ENCODE results near the gene ODAD3. TPM values are rescaled to one million over a fixed set of nuclear protein-coding genes. Genes with fewer than 3 reads are reported as not detected.

ODAD3 gene
- total and polyA plus RNA-seq, 2 experiments from 2014 or later = 0.44 to 0.54 TPM

DNA sequence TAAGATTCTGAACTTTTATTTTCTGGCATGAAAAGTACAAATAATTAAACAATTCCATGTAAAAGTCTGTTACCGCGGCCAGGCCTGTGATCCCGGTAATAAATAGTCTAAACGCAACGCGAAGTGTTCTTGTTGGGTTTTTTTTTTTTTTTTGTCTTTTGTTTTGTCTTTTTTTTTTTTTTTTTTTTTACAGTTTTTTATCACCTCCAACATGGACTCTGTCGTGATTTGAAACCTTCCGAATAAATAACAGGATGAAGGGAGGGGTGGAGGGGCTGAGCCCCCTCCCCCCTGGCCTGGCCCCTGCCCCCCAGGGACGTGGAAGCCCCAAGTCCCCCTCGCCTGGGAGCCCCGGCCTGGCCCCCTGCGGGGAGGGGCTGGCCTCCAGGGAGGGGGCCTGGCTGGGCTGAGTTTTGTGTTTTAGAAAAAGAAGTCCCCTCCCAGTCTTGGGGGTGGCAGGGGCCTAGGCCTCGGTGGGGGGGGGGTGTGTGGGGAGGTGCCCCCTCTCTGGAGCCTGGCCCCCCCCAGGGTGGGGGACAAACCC lies 16.5 kb upstream of the ODAD3 start:
- Histone ChIP-seq H3K79me2 (ENCODE audit: insufficient read depth) (no peaks in the 10 kb centered on the region), H3K27ac (no peak overlapping the region), H3F3A (ENCODE audit: insufficient read depth) (no peaks in the 10 kb centered on the region), H3K27me3 (replicated peaks; ENCODE audit: insufficient read depth) (no peaks in the 10 kb centered on the region), H3K4me3 (no peak overlapping the region), H3K36me3 (ENCODE audit: low read depth) (peaks cover 7% of the 10 kb centered on the region; the same call in 1 of the 2 replicates), H4K20me1 (ENCODE audit: insufficient read depth) (no peaks in the 10 kb centered on the region), H3K4me2 (ENCODE audit: unreplicated experiment) (no peak overlapping the region), H3K4me1 (ENCODE audit: insufficient read depth) (no peaks in the 10 kb centered on the region), H3K9me2 (ENCODE audit: insufficient read depth) (no peaks in the 10 kb centered on the region), H3K9me3 (ENCODE audit: low read depth) (no peaks in the 10 kb centered on the region), H3K9ac (no peak overlapping the region), H2AFZ (no peak overlapping the region)
- WGBS, 2 experiments (ENCODE audit: low coverage in 1 of 2, low lambda C conversion rate in 2 of 2, missing lambda C conversion rate in 2 of 2) = 17 to 18% methylated on average over 9 to 13 of the region's 13 CpGs
- in situ Hi-C loops (cut with MboI) = loop anchor here (25.0 kb wide), 1 partner anchor 164 kb away; the partner anchor contains the start of gene TSPAN16
- TF ChIP-seq EZH2 (IDR thresholded peaks at IDR 0.05; ENCODE audit: insufficient read depth, poor library complexity, severe bottlenecking) = no peak
- TF ChIP-seq EZH2phosphoT487 (IDR thresholded peaks at IDR 0.05; ENCODE audit: insufficient read depth, low read depth) = no peak
- DNase-seq = no peak

DNA sequence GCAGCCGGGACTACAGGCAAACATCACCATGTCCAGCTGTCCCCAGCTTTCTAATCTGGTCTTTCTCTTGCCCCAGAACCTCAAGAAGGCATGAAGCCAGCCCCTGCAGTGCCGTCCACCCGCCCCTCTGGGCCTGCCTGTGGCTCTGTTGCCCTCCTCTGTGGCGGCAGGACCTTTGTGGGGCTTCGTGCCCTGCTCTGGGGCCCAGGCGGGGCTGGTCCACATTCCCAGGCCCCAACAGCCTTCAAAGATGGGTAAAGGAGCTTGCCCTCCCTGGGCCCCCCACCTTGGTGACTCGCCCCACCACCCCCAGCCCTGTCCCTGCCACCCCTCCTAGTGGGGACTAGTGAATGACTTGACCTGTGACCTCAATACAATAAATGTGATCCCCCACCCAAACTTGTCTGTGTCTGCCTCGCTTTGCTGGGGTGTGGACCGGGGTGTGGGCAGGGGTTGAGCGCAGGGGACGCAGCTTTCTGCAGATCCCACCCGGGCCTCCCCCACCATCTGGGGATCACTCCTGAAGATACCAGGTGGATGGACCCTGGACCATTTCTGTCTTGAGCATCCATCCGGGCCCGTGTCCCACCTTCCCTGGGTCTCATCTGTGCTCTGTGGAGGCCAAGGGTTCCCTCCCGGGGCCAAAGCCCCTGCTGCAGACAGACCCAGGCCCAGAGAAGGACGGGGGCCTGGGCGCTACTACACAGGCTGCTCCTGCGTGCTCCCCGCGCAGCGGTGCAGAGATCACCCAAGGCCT lies 15.8 kb upstream of the ODAD3 start:
- WGBS, 2 experiments (ENCODE audit: low coverage in 1 of 2, low lambda C conversion rate in 2 of 2, missing lambda C conversion rate in 2 of 2) = 84 to 86% methylated on average over 20 to 21 of the region's 21 CpGs
- no peak for DNase-seq
- TF ChIP-seq EZH2phosphoT487 (IDR thresholded peaks at IDR 0.05; ENCODE audit: insufficient read depth, low read depth) = no peak
- no peak for TF ChIP-seq EZH2 (IDR thresholded peaks at IDR 0.05; ENCODE audit: insufficient read depth, poor library complexity, severe bottlenecking)
- Histone ChIP-seq H2AFZ (no peak overlapping the region), H3K27ac (no peak overlapping the region), H3K9me2 (ENCODE audit: insufficient read depth) (no peaks in the 10 kb centered on the region), H3F3A (ENCODE audit: insufficient read depth) (no peaks in the 10 kb centered on the region), H3K4me2 (ENCODE audit: unreplicated experiment) (no peak overlapping the region), H4K20me1 (ENCODE audit: insufficient read depth) (no peaks in the 10 kb centered on the region), H3K36me3 (ENCODE audit: low read depth) (peaks cover 7% of the 10 kb centered on the region; the same call in 1 of the 2 replicates), H3K9ac (no peak overlapping the region), H3K27me3 (replicated peaks; ENCODE audit: insufficient read depth) (no peaks in the 10 kb centered on the region), H3K79me2 (ENCODE audit: insufficient read depth) (no peaks in the 10 kb centered on the region), H3K9me3 (ENCODE audit: low read depth) (no peaks in the 10 kb centered on the region), H3K4me1 (ENCODE audit: insufficient read depth) (no peaks in the 10 kb centered on the region), H3K4me3 (no peak overlapping the region)
- in situ Hi-C loops (cut with MboI) = loop anchor here (25.0 kb wide), 1 partner anchor 163 kb away; the partner anchor contains the start of gene TSPAN16

DNA sequence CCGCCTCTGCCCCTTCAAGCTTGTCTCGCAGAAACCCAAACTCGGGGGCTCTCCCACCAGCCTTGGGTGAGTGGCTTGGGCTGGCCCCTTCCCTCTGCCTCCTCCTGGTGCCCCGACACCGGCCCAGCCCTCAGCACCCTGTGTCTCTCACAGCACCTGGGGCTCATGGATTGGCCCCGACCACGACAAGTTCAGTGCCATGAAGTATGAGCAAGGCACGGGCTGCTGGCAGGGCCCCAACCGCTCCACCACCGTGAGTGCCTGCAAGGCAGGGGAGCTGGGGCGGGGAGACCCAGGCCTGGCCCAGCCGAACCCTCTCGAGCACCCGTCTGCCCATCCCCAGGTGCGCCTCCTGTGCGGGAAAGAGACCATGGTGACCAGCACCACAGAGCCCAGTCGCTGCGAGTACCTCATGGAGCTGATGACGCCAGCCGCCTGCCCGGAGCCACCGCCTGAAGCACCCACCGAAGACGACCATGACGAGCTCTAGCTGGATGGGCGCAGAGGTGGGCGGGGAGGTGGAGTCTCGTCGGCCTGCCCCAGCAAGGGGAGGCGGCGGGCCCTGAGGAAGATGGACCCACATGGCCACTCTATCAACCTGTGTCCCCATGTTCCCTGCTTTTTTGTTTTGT lies 14.1 kb upstream of the ODAD3 start:
- no peak overlapping the region for H3K4me3 ChIP-seq
- in situ Hi-C loops (cut with MboI) = no loop called here
- TF ChIP-seq EZH2phosphoT487 (IDR thresholded peaks at IDR 0.05; ENCODE audit: insufficient read depth, low read depth) = no peak
- TF ChIP-seq EZH2 (IDR thresholded peaks at IDR 0.05; ENCODE audit: insufficient read depth, poor library complexity, severe bottlenecking) = no peak
- no peaks in the 10 kb centered on the region for H4K20me1 ChIP-seq (ENCODE audit: insufficient read depth)
- peaks cover 7% of the 10 kb centered on the region; the same call in 1 of the 2 replicates for H3K36me3 ChIP-seq (ENCODE audit: low read depth)
- no peaks in the 10 kb centered on the region for H3F3A ChIP-seq (ENCODE audit: insufficient read depth)
- no peaks in the 10 kb centered on the region for H3K9me2 ChIP-seq (ENCODE audit: insufficient read depth)
- H3K27ac ChIP-seq = no peak overlapping the region
- H3K4me1 ChIP-seq (ENCODE audit: insufficient read depth) = no peaks in the 10 kb centered on the region
- no peak overlapping the region for H3K9ac ChIP-seq
- no peak for DNase-seq
- H3K79me2 ChIP-seq (ENCODE audit: insufficient read depth) = no peaks in the 10 kb centered on the region
- H3K27me3 ChIP-seq (replicated peaks; ENCODE audit: insufficient read depth) = no peaks in the 10 kb centered on the region
- 95 to 96% methylated on average over 28 to 31 of the region's 31 CpGs for WGBS, 2 experiments (ENCODE audit: low coverage in 1 of 2, low lambda C conversion rate in 2 of 2, missing lambda C conversion rate in 2 of 2)
- no peaks in the 10 kb centered on the region for H3K9me3 ChIP-seq (ENCODE audit: low read depth)
- no peak overlapping the region for H2AFZ ChIP-seq
- H3K4me2 ChIP-seq (ENCODE audit: unreplicated experiment) = no peak overlapping the region

DNA sequence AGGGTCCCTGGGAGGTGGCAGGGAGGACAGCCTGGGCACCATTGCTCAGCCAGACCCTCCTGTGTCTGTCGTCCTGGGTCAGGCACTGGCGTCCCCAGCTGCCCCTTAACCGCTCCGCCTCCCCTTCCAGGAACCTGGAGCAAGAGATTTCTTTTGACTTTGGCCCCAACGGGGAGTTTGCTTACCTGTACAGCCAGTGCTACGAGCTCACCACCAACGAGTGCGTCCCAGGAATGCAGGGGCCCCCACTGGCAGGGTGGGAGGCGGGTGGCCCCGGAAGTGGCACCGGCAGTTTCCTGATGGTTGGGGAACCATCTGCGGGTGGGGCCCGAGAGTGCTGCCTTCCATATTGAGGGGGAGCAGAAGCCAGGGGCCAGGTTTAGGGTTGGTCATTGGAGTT lies 13.5 kb upstream of the ODAD3 start:
- Histone ChIP-seq H3K9me2 (ENCODE audit: insufficient read depth) (no peaks in the 10 kb centered on the region), H3F3A (ENCODE audit: insufficient read depth) (no peaks in the 10 kb centered on the region), H3K4me1 (ENCODE audit: insufficient read depth) (no peaks in the 10 kb centered on the region), H4K20me1 (ENCODE audit: insufficient read depth) (no peaks in the 10 kb centered on the region), H3K36me3 (ENCODE audit: low read depth) (peaks cover 7% of the 10 kb centered on the region; the same call in 1 of the 2 replicates), H3K79me2 (ENCODE audit: insufficient read depth) (no peaks in the 10 kb centered on the region), H3K9me3 (ENCODE audit: low read depth) (no peaks in the 10 kb centered on the region), H3K4me2 (ENCODE audit: unreplicated experiment) (no peak overlapping the region), H3K27me3 (replicated peaks; ENCODE audit: insufficient read depth) (no peaks in the 10 kb centered on the region), H3K9ac (no peak overlapping the region), H3K4me3 (no peak overlapping the region), H2AFZ (no peak overlapping the region), H3K27ac (no peak overlapping the region)
- TF ChIP-seq EZH2phosphoT487 (IDR thresholded peaks at IDR 0.05; ENCODE audit: insufficient read depth, low read depth) = no peak
- no peak for TF ChIP-seq EZH2 (IDR thresholded peaks at IDR 0.05; ENCODE audit: insufficient read depth, poor library complexity, severe bottlenecking)
- DNase-seq = no peak
- 94 to 95% methylated on average over 13 of the region's 13 CpGs for WGBS, 2 experiments (ENCODE audit: low coverage in 1 of 2, low lambda C conversion rate in 2 of 2, missing lambda C conversion rate in 2 of 2)
- in situ Hi-C loops (cut with MboI) = no loop called here
